Gastrocnemius medialis (tissue), 4 donors: ENCODE measurements around the gene CPA5. TPM values are rescaled to one million over a fixed set of nuclear protein-coding genes. Genes with fewer than 3 reads are reported as not detected.
A peak's percentile ranks its signal among the peaks of the same experiment; 100 is the strongest.

Source experiments
- ATAC-seq, 2 donors: fragments of 150-250 bp; one replicate each; pipeline ENCODE4 v1.9.1; 2016
- DNase-seq, 2 donors: peaks; one replicate each; pipeline ENCODE4 v3.0.0-alpha.2; 2019
- H3K27ac ChIP-seq, 4 donors: fragments of 200-600 bp; sonication (generic); 1 replicate in 1 of 4; 2 replicates in 3 of 4; pipeline ENCODE4 v1.5.1; 2016 to 2018; ENCODE audit warnings: mild to moderate bottlenecking in 2 of 4, moderate library complexity in 1 of 4
- H3K27me3 ChIP-seq, 3 donors: fragments of 200-600 bp; sonication (generic) in 2 of 3; 1 replicate in 1 of 3; 2 replicates in 2 of 3; pipeline versions ENCODE4 v1.5.1 to v1.6.0; 2016 to 2019; ENCODE audit warnings: mild to moderate bottlenecking in 1 of 3, moderate library complexity in 1 of 3
- H3K36me3 ChIP-seq, 2 donors: fragments of 200-600 bp; sonication (generic) in 1 of 2; one replicate each; pipeline ENCODE4 v1.5.1; 2017 to 2018
- H3K4me1 ChIP-seq, 2 donors: fragments of 200-600 bp; sonication (generic) in 1 of 2; one replicate each; pipeline ENCODE4 v1.5.1; 2016 to 2017; ENCODE audit warnings: mild to moderate bottlenecking in 2 of 2
- H3K4me3 ChIP-seq, 4 donors: fragments of 200-600 bp; sonication (generic) in 3 of 4; 1 replicate in 1 of 4; 2 replicates in 3 of 4; pipeline ENCODE4 v1.5.1; 2016 to 2019; ENCODE audit warnings: mild to moderate bottlenecking in 2 of 4
- H3K9me3 ChIP-seq, 3 donors: fragments of 200-600 bp; sonication (generic) in 2 of 3; 1 replicate in 1 of 3; 2 replicates in 2 of 3; pipeline ENCODE4 v1.5.1; 2016 to 2019
- POLR2A ChIP-seq, 2 donors: fragments of 450-650 bp; IDR thresholded peaks; one replicate each; pipeline ENCODE4 v1.6.1; 2017; ENCODE audit warnings: antibody characterized with exemption in 2 of 2, mild to moderate bottlenecking in 2 of 2, moderate library complexity in 2 of 2
- in situ Hi-C, 4 donors: fragments of 200-750 bp; cut with MboI; loops; one replicate each; pipeline versions ENCODE4 v1.15.0 to v1.8.0; 2017; ENCODE audit warnings: low sequenced_read_pairs in 4 of 4
- intact Hi-C: fragments of 100-400 bp; cut with DNase I; formaldehyde crosslinking; loops from one replicate; pipeline ENCODE4 v1.15.1; 2023; ENCODE audit warnings: low total_unique reads
- total RNA-seq, 4 donors: library from RNA; depleted of rRNA; stranded (reverse); fragments of >200 nt; gene quantifications; one replicate each; pipeline versions ENCODE4 v1.1.0 to v1.2.3, GENCODE V29; 2016
- TF ChIP-seq, protein P1 (sequence below), 5 experiments: fragments of 450-650 bp in 3 of 5; fragments of 200-600 bp in 2 of 5; sonication (generic) in 2 of 5; IDR thresholded peaks in 4 of 5; conservative IDR thresholded peaks in 1 of 5; 1 replicate in 4 of 5; 2 replicates in 1 of 5; pipeline ENCODE4 v1.5.1; 2016 to 2019; ENCODE audit warnings: antibody characterized with exemption in 5 of 5, mild to moderate bottlenecking in 3 of 5, moderate library complexity in 3 of 5

CPA5 gene
- total RNA-seq, 4 donors from 2014 or later: not detected

DNA sequence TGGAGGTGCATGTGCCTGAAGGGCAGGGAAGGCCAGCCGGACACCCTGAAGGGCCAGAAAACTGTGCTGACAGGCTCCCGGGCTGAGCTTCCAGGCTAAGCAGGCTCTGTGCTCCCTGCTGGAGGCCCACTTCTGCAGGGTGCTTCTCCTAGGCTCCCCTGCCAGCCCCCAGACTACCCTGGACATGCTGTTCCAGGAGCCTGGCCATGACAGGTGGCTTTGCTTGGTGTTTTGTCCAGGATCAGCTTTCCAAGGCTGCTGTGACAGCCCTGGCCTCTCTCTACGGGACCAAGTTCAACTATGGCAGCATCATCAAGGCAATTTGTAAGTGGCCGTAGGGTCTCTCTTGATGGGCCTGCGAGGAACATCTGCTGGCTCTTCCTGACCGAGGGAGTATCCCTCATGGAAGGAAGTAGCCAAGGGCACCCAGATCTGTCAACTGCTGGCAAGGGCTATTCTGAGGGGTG lies 41.0 kb downstream of the CPA5 start:
- Histone ChIP-seq H3K4me3 (no peak overlapping the region), H3K9me3 (no peaks in the 10 kb centered on the region), H3K36me3 (no peaks in the 10 kb centered on the region), H3K4me1 (peaks cover 9 to 13% of the 10 kb centered on the region in 2 donors), H3K27ac (peak overlapping the region in 2 of 4 donors; percentile 63 to 64), H3K27me3 (no peaks in the 10 kb centered on the region)
- ATAC-seq: peak; percentile 87 to 92
- TF ChIP-seq, protein P1, sequence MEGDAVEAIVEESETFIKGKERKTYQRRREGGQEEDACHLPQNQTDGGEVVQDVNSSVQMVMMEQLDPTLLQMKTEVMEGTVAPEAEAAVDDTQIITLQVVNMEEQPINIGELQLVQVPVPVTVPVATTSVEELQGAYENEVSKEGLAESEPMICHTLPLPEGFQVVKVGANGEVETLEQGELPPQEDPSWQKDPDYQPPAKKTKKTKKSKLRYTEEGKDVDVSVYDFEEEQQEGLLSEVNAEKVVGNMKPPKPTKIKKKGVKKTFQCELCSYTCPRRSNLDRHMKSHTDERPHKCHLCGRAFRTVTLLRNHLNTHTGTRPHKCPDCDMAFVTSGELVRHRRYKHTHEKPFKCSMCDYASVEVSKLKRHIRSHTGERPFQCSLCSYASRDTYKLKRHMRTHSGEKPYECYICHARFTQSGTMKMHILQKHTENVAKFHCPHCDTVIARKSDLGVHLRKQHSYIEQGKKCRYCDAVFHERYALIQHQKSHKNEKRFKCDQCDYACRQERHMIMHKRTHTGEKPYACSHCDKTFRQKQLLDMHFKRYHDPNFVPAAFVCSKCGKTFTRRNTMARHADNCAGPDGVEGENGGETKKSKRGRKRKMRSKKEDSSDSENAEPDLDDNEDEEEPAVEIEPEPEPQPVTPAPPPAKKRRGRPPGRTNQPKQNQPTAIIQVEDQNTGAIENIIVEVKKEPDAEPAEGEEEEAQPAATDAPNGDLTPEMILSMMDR (IDR thresholded peaks at IDR 0.05 in 4 of 5, conservative IDR thresholded peaks at IDR 0.05 in 1 of 5): no peak
- in situ Hi-C loops: no loop called here
- intact Hi-C loops: no loop called here
- peak; percentile 57 to 71 for DNase-seq

DNA sequence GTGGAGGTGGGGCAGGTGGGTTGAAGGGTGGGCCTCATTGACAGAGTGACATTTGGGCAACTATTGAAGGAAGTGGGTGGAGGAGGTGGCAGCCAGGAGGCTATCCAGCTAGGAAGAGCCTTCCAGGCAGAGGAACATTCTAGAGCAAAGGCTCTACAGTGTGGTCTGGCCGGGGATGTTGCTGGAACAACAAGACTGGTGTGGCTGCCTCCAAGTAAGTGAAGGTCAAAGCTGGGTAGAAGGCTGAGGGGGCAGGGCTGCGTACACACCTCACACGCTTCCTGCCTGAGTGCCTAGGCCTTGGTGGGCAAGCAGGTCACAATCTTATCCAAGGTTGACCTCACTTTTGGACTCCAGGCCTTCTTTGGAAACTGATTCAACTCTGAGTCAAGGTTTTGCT lies 42.3 kb downstream of the CPA5 start:
- H3K4me1 ChIP-seq: peaks cover 9 to 10% of the 10 kb centered on the region in 2 donors
- H3K27me3 ChIP-seq: no peaks in the 10 kb centered on the region
- H3K4me3 ChIP-seq: no peak overlapping the region
- no peak overlapping the region for H3K27ac ChIP-seq
- TF ChIP-seq, protein P1 (IDR thresholded peaks at IDR 0.05 in 4 of 5, conservative IDR thresholded peaks at IDR 0.05 in 1 of 5): no peak
- TF ChIP-seq POLR2A (IDR thresholded peaks at IDR 0.05): no peak
- intact Hi-C loops (no loop called here), in situ Hi-C loops (no loop called here)
- no peaks in the 10 kb centered on the region for H3K9me3 ChIP-seq
- no peak for DNase-seq
- no peak for ATAC-seq
- H3K36me3 ChIP-seq: no peaks in the 10 kb centered on the region

DNA sequence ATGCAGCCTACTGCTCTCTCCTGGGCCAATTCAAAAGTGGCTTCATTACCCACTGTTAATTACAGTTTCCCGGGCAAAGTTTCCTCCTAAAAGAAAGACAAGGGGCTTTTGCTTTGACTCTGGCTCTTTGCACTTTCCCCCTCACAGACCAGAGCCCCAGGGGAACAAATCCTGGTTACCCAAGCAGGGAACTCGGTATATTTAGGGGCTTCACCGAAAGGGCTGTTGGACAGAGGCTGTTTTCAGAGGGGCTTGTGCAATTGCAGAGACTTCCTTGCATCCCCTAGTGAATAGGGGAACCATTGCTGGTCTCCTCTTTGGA lies 42.7 kb downstream of the CPA5 start:
- Histone ChIP-seq H3K4me1 (peaks cover 9 to 10% of the 10 kb centered on the region in 2 donors), H3K27ac (no peak overlapping the region), H3K9me3 (no peaks in the 10 kb centered on the region), H3K4me3 (no peak overlapping the region), H3K27me3 (no peaks in the 10 kb centered on the region), H3K36me3 (no peaks in the 10 kb centered on the region)
- no peak for ATAC-seq
- no peak for DNase-seq
- intact Hi-C loops: no loop called here
- in situ Hi-C loops: no loop called here
- TF ChIP-seq, protein P1 (IDR thresholded peaks at IDR 0.05 in 4 of 5, conservative IDR thresholded peaks at IDR 0.05 in 1 of 5): no peak
- no peak for TF ChIP-seq POLR2A (IDR thresholded peaks at IDR 0.05)

DNA sequence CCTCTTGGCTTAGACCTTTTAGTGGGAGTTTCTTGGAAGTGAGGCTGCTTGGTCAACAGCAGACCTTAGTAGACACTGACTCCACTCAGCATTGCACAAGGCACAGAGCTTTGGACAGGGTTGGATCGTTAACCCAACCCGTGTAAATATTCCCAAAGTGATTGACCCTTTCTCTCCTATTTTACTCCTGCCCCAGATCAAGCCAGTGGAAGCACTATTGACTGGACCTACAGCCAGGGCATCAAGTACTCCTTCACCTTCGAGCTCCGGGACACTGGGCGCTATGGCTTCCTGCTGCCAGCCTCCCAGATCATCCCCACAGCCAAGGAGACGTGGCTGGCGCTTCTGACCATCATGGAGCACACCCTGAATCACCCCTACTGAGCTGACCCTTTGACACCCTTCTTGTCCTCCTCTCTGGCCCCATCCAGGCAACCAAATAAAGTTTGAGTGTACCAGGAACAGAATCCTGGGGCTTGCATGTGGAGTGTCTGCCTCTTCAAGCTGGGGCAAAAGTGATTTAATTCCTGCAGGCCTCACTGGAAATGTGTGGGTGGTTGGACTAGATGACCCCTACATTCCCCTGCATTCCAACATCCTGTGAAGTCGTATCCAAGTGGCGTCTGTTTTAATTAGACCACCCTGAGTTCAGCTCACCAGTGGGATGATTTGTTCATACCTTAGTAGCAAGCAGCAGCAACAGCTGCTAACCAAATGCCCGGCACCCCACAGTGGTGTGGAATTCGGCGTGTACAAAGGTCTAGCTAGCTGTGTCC lies 43.2 kb downstream of the CPA5 start:
- in situ Hi-C loops (no loop called here), intact Hi-C loops (no loop called here)
- H3K9me3 ChIP-seq: no peaks in the 10 kb centered on the region
- TF ChIP-seq, protein P1 (IDR thresholded peaks at IDR 0.05 in 4 of 5, conservative IDR thresholded peaks at IDR 0.05 in 1 of 5): no peak
- no peak for TF ChIP-seq POLR2A (IDR thresholded peaks at IDR 0.05)
- ATAC-seq: no peak
- no peak overlapping the region for H3K4me3 ChIP-seq
- H3K27me3 ChIP-seq: no peaks in the 10 kb centered on the region
- no peaks in the 10 kb centered on the region for H3K36me3 ChIP-seq
- no peak for DNase-seq
- H3K27ac ChIP-seq: no peak overlapping the region
- peaks cover 9 to 10% of the 10 kb centered on the region in 2 donors for H3K4me1 ChIP-seq
